Measurements from ENCODE around the gene KLF11.

- TF ChIP-seq CTCF (IDR thresholded peaks at IDR 0.05) (no peak), POLR2A (IDR thresholded peaks at IDR 0.05) (no peak)
These were observed 14.1 kb downstream of the KLF11 start for GRCh38 chr2:10057231-10058107.

All from vagina (tissue), 2 donors.